H1 (cell line): Measurements from ENCODE around the gene CD84. TPM values are rescaled to one million over a fixed set of nuclear protein-coding genes. Genes with fewer than 3 reads are reported as not detected.

ENCODE experiments used
- CHD7 ChIP-seq: fragments of 300-600 bp; sonication (generic); IDR thresholded peaks from 2 replicates; pipeline ENCODE4 v1.7.1; 2012; ENCODE audit warnings: low read length, moderate library complexity, mild to moderate bottlenecking, inconsistent platforms; ENCODE audit not compliant: insufficient replicate concordance
- CREB1 ChIP-seq: IDR thresholded peaks from 2 replicates; pipeline ENCODE4 v1.6.1; 2012; ENCODE audit warnings: inconsistent platforms
- polyA plus RNA-seq, 7 experiments: library from polyadenylated mRNA; depleted of rRNA in 3 of 7; stranded (reverse) in 5 of 7; unstranded in 2 of 7; fragments of >200 nt in 5 of 7; fragments of 200-250 nt in 2 of 7; gene quantifications; 1 replicate in 5 of 7; 2 replicates in 1 of 7; 4 replicates in 1 of 7; pipeline versions ENCODE4 v1.2.1 to v1.2.3, GENCODE V29; 2011 to 2013; ENCODE audit warnings: missing spikeins in 2 of 7, mixed read lengths in 2 of 7
- total RNA-seq: library from RNA; stranded (reverse); fragmentation: NEBNext Ultra II Directional; extraction: Animal tissue kit (Norgen Biotek cat#: 25700); gene quantifications from 2 replicates; pipeline ENCODE4 v1.2.1, GENCODE V29; 2021

Gene CD84
- total and polyA plus RNA-seq, 2 of the 8 experiments (the other 6 are each of a cell fraction or from before 2014, with no cell fraction given) = not detected

GRCh38 chr1:160522622-160523345, 56.5 kb downstream of the CD84 start, which contains the start of gene SLAMF6 (continued):
- TF ChIP-seq CHD7 (no peak), CREB1 (no peak)
- TF ChIP-seq, all 59 proteins: peak for 0
